ENCODE measurements around the gene CXCR4. TPM values are rescaled to one million over a fixed set of nuclear protein-coding genes. Genes with fewer than 3 reads are reported as not detected.

CXCR4 gene
- total and polyA plus RNA-seq, 2 experiments from 2014 or later = 1.1 to 2.4 TPM

GRCh38 chr2:136107051-136108033 lies 10.6 kb downstream of the CXCR4 start:
- H3K36me3 ChIP-seq = no peaks in the 10 kb centered on the region
- no peaks in the 10 kb centered on the region for H3K9me3 ChIP-seq (ENCODE audit: low read depth)
- no peak for TF ChIP-seq CTCF (IDR thresholded peaks at IDR 0.05; ENCODE audit: low read depth, low read length)
- no peaks in the 10 kb centered on the region for H3K27me3 ChIP-seq
- no peak for DNase-seq (ENCODE audit: low read depth in 1 of 2, low spot score in 1 of 2)
- H3K4me3 ChIP-seq = no peak overlapping the region
- no peaks in the 10 kb centered on the region for H3K4me1 ChIP-seq (ENCODE audit: low read depth)
- no peak overlapping the region for H3K27ac ChIP-seq

- TF ChIP-seq CTCF (IDR thresholded peaks at IDR 0.05; ENCODE audit: low read depth, low read length) = no peak
- no peak for DNase-seq (ENCODE audit: low read depth in 1 of 2, low spot score in 1 of 2)
- H3K4me3 ChIP-seq = no peak overlapping the region
- no peaks in the 10 kb centered on the region for H3K4me1 ChIP-seq (ENCODE audit: low read depth)
- H3K27me3 ChIP-seq = no peaks in the 10 kb centered on the region
- H3K9me3 ChIP-seq (ENCODE audit: low read depth) = no peaks in the 10 kb centered on the region
- no peaks in the 10 kb centered on the region for H3K36me3 ChIP-seq
- H3K27ac ChIP-seq = no peak overlapping the region
Measured at GRCh38 chr2:136106505-136106904, 11.4 kb downstream of the CXCR4 start.

GRCh38 chr2:136104977-136105376 lies 13.0 kb downstream of the CXCR4 start:
- Histone ChIP-seq H3K27ac (no peak overlapping the region), H3K9me3 (ENCODE audit: low read depth) (no peaks in the 10 kb centered on the region), H3K27me3 (no peaks in the 10 kb centered on the region), H3K4me3 (no peak overlapping the region), H3K36me3 (no peaks in the 10 kb centered on the region), H3K4me1 (ENCODE audit: low read depth) (no peaks in the 10 kb centered on the region)
- DNase-seq (ENCODE audit: low read depth in 1 of 2, low spot score in 1 of 2) = no peak
- no peak for TF ChIP-seq CTCF (IDR thresholded peaks at IDR 0.05; ENCODE audit: low read depth, low read length)

GRCh38 chr2:136101042-136101441 lies 16.9 kb downstream of the CXCR4 start:
- no peak for TF ChIP-seq CTCF (IDR thresholded peaks at IDR 0.05; ENCODE audit: low read depth, low read length)
- Histone ChIP-seq H3K27me3 (no peaks in the 10 kb centered on the region), H3K27ac (no peak overlapping the region), H3K9me3 (ENCODE audit: low read depth) (no peaks in the 10 kb centered on the region), H3K4me3 (no peak overlapping the region), H3K36me3 (no peaks in the 10 kb centered on the region), H3K4me1 (ENCODE audit: low read depth) (no peaks in the 10 kb centered on the region)
- no peak for DNase-seq (ENCODE audit: low read depth in 1 of 2, low spot score in 1 of 2)

GRCh38 chr2:136098441-136098840 lies 19.5 kb downstream of the CXCR4 start:
- Histone ChIP-seq H3K4me3 (no peak overlapping the region), H3K9me3 (ENCODE audit: low read depth) (no peaks in the 10 kb centered on the region), H3K36me3 (no peaks in the 10 kb centered on the region), H3K4me1 (ENCODE audit: low read depth) (no peaks in the 10 kb centered on the region), H3K27ac (no peak overlapping the region), H3K27me3 (no peaks in the 10 kb centered on the region)
- no peak for TF ChIP-seq CTCF (IDR thresholded peaks at IDR 0.05; ENCODE audit: low read depth, low read length)
- no peak for DNase-seq (ENCODE audit: low read depth in 1 of 2, low spot score in 1 of 2)
